Hepatocyte (in vitro differentiated cells): ENCODE data around the gene FAM170B. TPM values are rescaled to one million over a fixed set of nuclear protein-coding genes. Genes with fewer than 3 reads are reported as not detected.

Experiments
- DNase-seq: peaks from one replicate; pipeline ENCODE4 v3.0.0-alpha.2; 2016; ENCODE audit warnings: low spot score
- H2AFZ ChIP-seq: fragments of 200-600 bp; sonication (generic); 2 replicates; pipeline ENCODE4 v1.6.0; 2016; ENCODE audit warnings: antibody characterized with exemption, mild to moderate bottlenecking
- H3K27ac ChIP-seq: fragments of 200-600 bp; sonication (generic); 2 replicates; pipeline ENCODE4 v1.5.1; 2016; ENCODE audit warnings: mild to moderate bottlenecking
- H3K27me3 ChIP-seq: fragments of 200-600 bp; sonication (generic); 2 replicates; pipeline ENCODE4 v1.6.1; 2016
- H3K36me3 ChIP-seq: fragments of 200-600 bp; sonication (generic); replicated peaks from 2 replicates; pipeline ENCODE4 v1.5.1; 2016; ENCODE audit warnings: low read depth; ENCODE audit not compliant: insufficient read depth
- H3K4me1 ChIP-seq: fragments of 200-600 bp; sonication (generic); 2 replicates; pipeline ENCODE4 v1.5.1; 2016; ENCODE audit warnings: mild to moderate bottlenecking, moderate library complexity; ENCODE audit not compliant: insufficient read depth
- H3K4me2 ChIP-seq: fragments of 200-600 bp; sonication (generic); 2 replicates; pipeline ENCODE4 v1.6.0; 2016
- H3K4me3 ChIP-seq: fragments of 200-600 bp; sonication (generic); 2 replicates; pipeline ENCODE4 v1.5.1; 2016; ENCODE audit warnings: mild to moderate bottlenecking
- H3K79me2 ChIP-seq: fragments of 200-600 bp; sonication (generic); 2 replicates; pipeline ENCODE4 v1.6.0; 2017; ENCODE audit warnings: mild to moderate bottlenecking
- H3K9me2 ChIP-seq: fragments of 200-600 bp; sonication (generic); replicated peaks from 2 replicates; pipeline ENCODE4 v1.6.0; 2017; ENCODE audit warnings: mild to moderate bottlenecking; ENCODE audit not compliant: insufficient read depth
- H3K9me3 ChIP-seq: fragments of 200-600 bp; sonication (generic); 2 replicates; pipeline ENCODE4 v1.5.1; 2016; ENCODE audit warnings: low read depth, mild to moderate bottlenecking
- H4K20me1 ChIP-seq: fragments of 200-600 bp; sonication (generic); 2 replicates; pipeline ENCODE4 v1.6.0; 2016; ENCODE audit warnings: mild to moderate bottlenecking; ENCODE audit not compliant: insufficient read depth, poor library complexity, severe bottlenecking
- CTCF ChIP-seq: fragments of 200-600 bp; sonication (generic); IDR thresholded peaks from 2 replicates; pipeline ENCODE4 v1.5.1; 2016; ENCODE audit warnings: antibody characterized with exemption, mild to moderate bottlenecking; ENCODE audit not compliant: poor library complexity
- EZH2 ChIP-seq: fragments of 200-600 bp; sonication (generic); IDR thresholded peaks from 2 replicates; pipeline ENCODE4 v1.6.1; 2016; ENCODE audit warnings: antibody characterized with exemption, mild to moderate bottlenecking, borderline replicate concordance
- EZH2phosphoT487 ChIP-seq: fragments of 200-600 bp; sonication (generic); IDR thresholded peaks from one replicate; pipeline ENCODE4 v1.6.1; 2018; ENCODE audit warnings: antibody characterized with exemption, mild to moderate bottlenecking, low read depth, moderate library complexity; ENCODE audit not compliant: unreplicated experiment, severe bottlenecking
- WGBS: methylation state at CpG from one replicate; pipeline ENCODE4 v1.1.6; 2016; ENCODE audit warnings: low lambda C conversion rate; ENCODE audit errors: missing lambda C conversion rate; 5-methylcytosine and 5-hydroxymethylcytosine counted together
- polyA plus RNA-seq: library from polyadenylated mRNA; unstranded; fragments of >200 nt; fragmentation: Nextera tagmentation; extraction: Ambion mirVana; gene quantifications from 2 replicates; pipeline ENCODE4 v1.2.1, GENCODE V29; 2016
- total RNA-seq: library from RNA; depleted of rRNA; stranded (reverse); fragments of >200 nt; gene quantifications from 2 replicates; pipeline ENCODE4 v1.2.3, GENCODE V29; 2014

The FAM170B gene
- total and polyA plus RNA-seq, 2 experiments from 2014 or later = not detected

- Histone ChIP-seq H4K20me1 (no peaks in the 10 kb centered on the region), H3K9me2 (no peaks in the 10 kb centered on the region), H3K4me2 (no peak overlapping the region), H3K79me2 (no peaks in the 10 kb centered on the region), H3K27me3 (peaks cover 10% of the 10 kb centered on the region), H3K9me3 (no peaks in the 10 kb centered on the region), H3K36me3 (no peaks in the 10 kb centered on the region), H3K4me3 (no peak overlapping the region), H2AFZ (no peak overlapping the region), H3K4me1 (peaks cover under 1% of the 10 kb centered on the region), H3K27ac (no peak overlapping the region)
- TF ChIP-seq CTCF (no peak), EZH2phosphoT487 (no peak), EZH2 (no peak)
- DNase-seq = no peak
- WGBS = 54% methylated on average over 3 of the region's 3 CpGs
Measured at GRCh38 chr10:49119746-49120145, 14.1 kb downstream of the FAM170B start.

- Histone ChIP-seq H3K4me2 (no peak overlapping the region), H3K79me2 (no peaks in the 10 kb centered on the region), H3K9me2 (no peaks in the 10 kb centered on the region), H3K4me3 (no peak overlapping the region), H3K27ac (no peak overlapping the region), H2AFZ (no peak overlapping the region), H3K36me3 (no peaks in the 10 kb centered on the region), H3K27me3 (peaks cover 22% of the 10 kb centered on the region), H3K9me3 (no peaks in the 10 kb centered on the region), H4K20me1 (no peaks in the 10 kb centered on the region), H3K4me1 (peaks cover 8% of the 10 kb centered on the region)
- TF ChIP-seq EZH2phosphoT487 = no peak
- no peak for TF ChIP-seq CTCF
- TF ChIP-seq EZH2 = no peak
- 55% methylated on average over 6 of the region's 6 CpGs for WGBS
- DNase-seq = no peak
Measured at GRCh38 chr10:49118430-49119074, 15.3 kb downstream of the FAM170B start.

GRCh38 chr10:49117376-49118070 is 16.3 kb downstream of the FAM170B start:
- no peaks in the 10 kb centered on the region for H3K79me2 ChIP-seq
- H3K4me3 ChIP-seq = no peak overlapping the region
- H3K27ac ChIP-seq = no peak overlapping the region
- peaks cover 27% of the 10 kb centered on the region for H3K27me3 ChIP-seq
- WGBS = 86% methylated on average over 4 of the region's 4 CpGs
- peaks cover 8% of the 10 kb centered on the region for H3K4me1 ChIP-seq
- no peak overlapping the region for H2AFZ ChIP-seq
- H3K36me3 ChIP-seq = no peaks in the 10 kb centered on the region
- no peaks in the 10 kb centered on the region for H3K9me2 ChIP-seq
- H4K20me1 ChIP-seq = no peaks in the 10 kb centered on the region
- no peak for DNase-seq
- TF ChIP-seq CTCF = no peak
- TF ChIP-seq EZH2phosphoT487 = no peak
- TF ChIP-seq EZH2 = no peak
- H3K9me3 ChIP-seq = no peaks in the 10 kb centered on the region
- no peak overlapping the region for H3K4me2 ChIP-seq
